GM19239 (cell line): ENCODE data around the gene RAB27B.
"Not testable (repeated sequence)": the region's sequence is repeated elsewhere in the genome, so short reads cannot be mapped to it uniquely, and the experiment has no call there.

Experiments
- DNase-seq: peaks from one replicate; pipeline ENCODE4 v3.0.0; 2011; ENCODE audit warnings: low spot score; ENCODE audit not compliant: insufficient read length
- FAIRE-seq: peaks from 2 replicates; lab custom pipeline; 2011; peaks lifted over from hg19 to GRCh38; lab: Jason Lieb, UNC

Gene RAB27B

DNA sequence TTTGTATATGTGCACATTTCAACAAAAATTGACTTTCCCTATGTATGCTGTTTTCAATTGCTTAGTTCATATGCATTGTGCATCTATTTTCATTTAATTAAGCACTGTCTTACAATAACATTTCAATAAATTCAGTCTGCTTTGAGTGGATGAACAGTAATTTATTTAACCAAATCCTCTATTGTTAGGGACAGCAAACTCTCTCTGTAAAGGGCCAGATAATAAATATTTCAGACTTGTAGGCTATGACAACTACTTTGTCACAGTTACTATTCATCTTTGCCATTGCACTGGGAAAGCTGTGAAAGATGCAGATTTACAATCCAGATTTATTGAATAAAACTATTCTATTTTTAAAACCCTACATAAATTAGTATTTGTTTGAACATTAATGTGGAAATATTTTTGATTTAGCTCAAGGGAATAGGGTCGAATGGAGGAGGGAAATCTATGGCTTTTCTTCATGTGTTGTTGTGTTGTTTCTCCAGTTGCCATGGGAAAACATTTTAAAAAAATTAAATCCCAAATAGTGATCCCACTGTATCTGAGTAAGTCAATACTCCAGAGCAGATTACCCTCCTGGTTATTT lies 14.2 kb upstream of the RAB27B start:
- no peak for DNase-seq
- no peak for FAIRE-seq

DNA sequence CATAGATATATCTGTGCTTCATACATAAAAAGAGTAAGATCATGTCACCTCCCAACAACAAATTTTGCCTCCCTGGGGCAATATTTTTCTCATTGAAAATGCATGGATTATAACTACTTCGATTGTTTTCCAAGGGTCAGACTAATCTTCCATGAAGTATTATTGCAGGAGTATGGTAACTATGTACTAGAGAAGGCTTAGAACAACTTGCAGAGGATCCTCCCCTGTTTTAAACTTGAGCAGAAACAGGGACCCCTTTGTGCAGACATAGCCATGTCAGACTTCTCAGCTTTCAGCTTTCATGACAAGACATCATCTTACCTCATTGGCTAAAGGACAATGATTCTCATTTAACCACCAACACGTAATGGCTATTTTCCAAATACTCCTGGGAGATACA lies 13.2 kb upstream of the RAB27B start:
- no peak for FAIRE-seq
- no peak for DNase-seq

DNA sequence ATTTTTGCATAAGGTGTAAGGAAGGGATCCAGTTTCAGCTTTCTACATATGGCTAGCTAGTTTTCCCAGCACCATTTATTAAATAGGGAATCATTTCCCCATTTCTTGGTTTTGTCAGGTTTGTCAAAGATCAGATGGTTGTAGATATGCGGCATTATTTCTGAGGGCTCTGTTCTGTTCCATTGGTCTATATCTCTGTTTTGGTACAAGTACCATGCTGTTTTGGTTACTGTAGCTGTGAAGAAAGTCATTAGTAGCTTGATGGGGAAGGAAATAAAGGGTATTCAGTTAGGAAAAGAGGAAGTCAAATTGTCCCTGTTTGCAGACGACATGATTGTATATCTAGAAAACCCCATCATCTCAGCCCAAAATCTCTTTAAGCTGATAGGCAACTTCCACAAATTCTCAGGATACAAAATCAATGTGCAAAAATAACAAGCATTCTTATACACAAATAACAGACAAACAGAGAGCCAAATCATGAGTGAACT lies 7.4 kb upstream of the RAB27B start:
- not testable (repeated sequence) for DNase-seq, FAIRE-seq

DNA sequence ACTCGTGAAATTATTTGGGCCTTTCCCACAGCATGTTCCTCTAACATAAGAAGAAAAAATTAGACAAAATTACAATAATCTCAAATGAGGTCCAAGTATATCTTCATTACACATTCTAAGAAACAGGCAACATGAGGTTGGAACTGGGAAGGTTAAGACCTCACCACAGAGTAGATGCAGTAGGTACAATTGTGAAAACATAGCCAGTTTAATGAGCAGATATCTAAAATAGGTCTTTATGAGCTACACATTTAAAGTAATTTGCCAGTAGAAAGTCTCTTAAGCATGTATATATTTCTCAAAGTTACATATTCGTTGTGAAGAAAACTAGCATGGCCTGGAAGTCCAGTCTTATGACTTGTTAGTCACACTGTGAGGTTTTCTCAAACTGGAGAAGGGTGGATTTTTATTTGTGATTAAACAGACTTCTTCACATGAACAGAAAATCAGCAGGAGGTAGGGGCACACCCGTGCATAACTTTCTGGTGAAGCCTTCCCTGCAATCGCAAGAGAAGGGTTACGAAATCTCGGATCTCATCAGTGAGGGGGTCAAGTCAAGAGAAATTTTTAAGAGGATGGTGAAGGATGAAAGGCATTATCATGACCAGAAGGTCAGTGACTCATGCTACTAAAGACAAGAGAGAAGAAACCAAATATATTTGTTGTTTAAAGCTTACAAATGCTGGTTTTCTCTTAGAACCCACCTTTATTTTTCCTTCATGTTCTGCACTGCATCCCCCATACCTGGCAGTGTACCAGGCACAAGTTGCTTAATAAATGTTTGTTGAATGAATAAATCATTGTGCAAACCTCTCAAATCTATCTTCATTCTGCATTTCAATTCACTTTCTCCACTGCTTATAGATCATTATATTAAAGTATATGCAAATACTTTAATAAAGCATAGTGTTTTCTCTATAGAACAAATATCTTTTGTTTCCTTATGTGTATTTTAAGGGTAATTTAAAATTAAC lies 5.1 kb upstream of the RAB27B start:
- DNase-seq (no peak), FAIRE-seq (no peak)

DNA sequence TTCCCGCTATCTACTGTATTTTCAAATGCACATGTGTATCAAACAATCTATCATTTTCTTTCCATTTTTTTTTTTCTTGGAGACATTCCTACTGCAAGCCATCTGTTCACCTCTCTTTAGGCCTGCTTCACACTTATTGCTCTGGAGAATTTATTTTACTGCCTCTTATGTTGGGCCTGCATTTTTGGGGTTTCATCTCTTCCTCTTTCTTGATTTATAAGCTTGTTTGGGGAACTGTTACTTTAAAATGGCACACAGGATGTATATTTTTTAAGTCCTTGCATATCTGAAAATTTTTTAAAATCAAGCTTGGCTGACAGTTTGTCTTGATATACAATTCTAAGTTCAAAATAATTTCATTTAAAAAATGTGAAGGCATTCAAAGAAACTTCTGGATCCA lies 3.5 kb upstream of the RAB27B start:
- no peak for FAIRE-seq
- no peak for DNase-seq

DNA sequence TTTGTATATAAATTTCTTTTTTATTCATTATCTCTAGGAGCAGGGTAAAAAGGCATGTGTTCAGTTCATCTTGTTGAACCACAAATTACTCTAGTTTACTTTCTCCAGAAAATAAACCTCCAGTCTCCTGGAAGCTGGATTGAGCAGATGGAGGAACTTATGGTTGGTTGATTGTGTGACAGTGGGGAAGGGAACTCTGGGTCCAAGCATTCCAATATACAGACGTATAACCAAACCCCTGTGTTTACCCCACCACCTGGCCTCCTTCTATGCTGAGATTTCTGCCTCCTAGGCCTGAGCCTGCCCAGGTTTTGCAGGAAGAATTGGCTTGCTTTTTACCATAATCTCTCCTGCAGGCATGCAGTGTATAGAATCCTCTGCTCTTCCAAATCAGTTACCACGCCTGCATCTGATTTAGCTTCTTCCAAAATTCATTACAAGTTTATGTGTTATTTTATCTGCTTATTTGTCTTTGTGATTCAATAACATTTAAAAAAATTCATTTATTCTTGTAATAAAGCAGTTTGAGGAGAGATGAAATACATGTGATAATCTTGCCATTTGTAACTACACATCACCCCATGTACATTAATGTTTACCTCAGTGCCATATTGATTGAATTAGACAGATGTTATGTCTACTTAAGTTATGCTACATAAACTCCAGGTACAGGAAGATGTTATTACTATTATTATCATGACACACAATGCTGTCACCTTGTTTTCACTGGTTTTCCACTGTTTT lies 2.5 kb upstream of the RAB27B start:
- FAIRE-seq (no peak), DNase-seq (no peak)

DNA sequence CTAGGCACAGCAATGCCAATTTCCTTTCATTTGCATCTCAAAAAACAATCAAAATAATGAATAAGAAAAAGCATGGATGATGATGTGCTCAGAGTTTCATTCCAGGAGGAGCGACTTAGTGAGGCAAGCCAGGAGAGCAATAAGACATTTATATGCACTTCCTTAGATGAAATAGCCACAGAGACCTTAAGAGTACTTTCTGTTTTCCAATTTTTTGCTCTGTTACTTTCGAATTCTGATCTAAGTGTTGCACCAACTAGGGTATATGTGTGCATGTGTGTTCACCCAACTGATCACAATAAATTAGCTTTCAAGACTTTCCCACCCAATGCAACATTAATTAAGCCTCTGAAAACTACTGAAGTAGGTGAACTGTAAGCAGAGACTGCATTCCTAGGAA lies 709 bp downstream of the RAB27B start:
- DNase-seq, result no peak
- FAIRE-seq, result no peak

DNA sequence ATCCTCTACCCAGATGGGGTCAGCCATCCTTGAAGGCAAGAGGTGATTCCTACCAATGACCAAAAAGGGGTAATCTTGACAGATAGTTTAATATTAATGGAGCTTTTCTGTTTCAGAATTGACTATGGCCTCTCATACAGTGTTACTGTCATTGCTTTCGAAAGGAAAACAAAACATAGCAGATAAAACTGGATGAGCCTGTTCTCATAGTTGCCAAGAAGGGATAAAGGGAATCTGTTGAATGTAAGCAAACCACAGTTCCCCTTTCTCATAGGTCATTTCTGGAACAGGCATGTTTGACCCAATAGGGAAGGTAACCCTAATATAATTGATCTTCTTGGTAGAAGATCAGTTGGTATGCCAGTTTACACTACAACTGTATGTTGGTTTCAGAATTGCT lies 1.6 kb downstream of the RAB27B start:
- no peak for FAIRE-seq
- DNase-seq, result no peak

DNA sequence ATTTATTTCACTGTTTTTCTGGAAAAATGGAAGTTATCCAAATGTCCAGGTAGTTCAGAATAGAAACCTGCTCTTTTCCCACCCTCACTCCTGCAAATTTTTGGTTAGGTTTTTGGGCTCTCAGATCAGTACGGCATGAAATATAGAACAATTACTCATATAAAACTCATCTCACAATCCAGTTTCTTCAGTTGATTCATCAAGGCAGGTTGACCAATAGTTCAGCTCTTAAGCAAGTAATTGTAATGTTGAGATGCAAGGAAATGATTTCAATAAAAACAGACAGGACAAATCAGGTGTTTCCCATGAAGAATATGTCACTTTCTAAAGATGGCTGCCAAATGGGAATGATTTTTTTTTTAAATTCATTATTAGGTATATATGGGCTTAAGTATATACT lies 2.0 kb downstream of the RAB27B start:
- DNase-seq (no peak), FAIRE-seq (no peak)

DNA sequence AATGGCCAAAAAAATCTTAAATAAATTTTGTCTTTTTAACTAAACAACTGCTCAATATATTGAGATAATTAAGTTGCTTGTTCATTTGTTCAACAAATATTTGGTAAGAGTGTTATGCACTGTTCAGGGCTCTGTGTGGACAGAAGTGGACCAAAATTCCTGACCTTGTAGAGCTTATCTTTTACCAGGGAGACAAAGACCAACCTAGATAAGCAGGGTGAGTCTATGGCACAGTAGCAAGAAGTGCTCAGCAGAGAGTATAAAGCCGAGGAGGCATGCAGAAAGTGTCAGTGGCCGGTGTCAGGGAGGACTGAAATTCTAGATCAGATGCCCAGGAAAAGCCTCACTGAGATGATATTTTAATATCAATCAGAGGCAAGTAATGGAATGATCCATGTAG lies 2.6 kb downstream of the RAB27B start:
- FAIRE-seq, result no peak
- no peak for DNase-seq

DNA sequence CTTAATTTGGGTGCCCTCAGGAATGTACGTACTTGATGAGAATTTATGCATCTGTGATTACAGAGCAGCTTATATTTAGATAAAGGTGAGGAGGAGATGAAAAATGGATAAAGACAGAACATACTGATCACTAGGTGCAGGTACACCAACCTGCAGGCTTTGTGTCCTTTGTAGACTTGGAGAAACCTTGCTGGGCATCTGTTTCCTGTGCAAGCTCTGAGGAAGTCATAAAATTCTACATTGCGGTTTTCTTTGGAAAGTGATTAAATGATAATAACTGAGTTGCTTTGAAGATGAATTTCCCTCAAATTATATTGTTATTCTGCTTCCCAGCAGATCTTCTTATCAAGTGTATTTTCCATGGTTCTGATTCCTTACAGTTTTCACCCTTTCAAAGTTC lies 7.7 kb downstream of the RAB27B start:
- no peak for DNase-seq
- no peak for FAIRE-seq

DNA sequence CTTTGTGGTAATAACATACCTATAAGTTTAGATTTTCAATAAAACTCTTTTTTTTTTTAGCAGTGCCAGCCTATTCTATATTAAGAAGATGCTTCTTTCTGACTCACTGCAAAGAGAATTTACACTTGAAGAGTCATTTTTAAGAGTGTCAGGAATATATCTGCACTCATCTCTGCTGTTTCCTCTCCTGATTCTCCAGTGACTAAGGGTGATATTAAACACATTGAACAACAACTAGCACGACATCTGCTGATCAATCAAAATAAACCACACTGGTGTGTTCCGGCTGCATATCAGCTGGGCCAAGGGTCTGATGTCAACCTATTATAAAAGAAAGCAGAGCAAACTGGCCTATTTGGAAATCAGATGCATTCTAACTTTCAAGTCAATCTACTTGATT lies 15.0 kb downstream of the RAB27B start:
- FAIRE-seq (no peak), DNase-seq (no peak)

DNA sequence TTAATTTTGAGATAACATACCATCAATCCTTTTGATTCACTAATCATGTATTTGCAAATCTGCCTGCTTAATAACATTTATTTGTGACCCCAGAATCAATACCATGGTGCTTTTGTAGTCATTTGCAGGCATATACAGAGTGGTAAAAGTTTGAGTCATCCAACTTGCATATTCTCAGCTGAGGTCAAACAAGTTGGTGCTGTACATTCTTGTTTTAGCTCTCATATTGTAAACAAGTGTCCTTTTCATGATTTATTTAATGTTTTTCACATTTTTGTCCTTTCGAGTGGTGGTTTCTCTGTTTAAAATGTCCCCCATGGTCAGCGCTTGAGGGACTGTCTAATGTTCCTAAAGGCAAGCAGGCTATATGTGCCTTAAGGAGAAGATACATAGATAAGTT lies 17.5 kb downstream of the RAB27B start:
- no peak for DNase-seq
- no peak for FAIRE-seq

DNA sequence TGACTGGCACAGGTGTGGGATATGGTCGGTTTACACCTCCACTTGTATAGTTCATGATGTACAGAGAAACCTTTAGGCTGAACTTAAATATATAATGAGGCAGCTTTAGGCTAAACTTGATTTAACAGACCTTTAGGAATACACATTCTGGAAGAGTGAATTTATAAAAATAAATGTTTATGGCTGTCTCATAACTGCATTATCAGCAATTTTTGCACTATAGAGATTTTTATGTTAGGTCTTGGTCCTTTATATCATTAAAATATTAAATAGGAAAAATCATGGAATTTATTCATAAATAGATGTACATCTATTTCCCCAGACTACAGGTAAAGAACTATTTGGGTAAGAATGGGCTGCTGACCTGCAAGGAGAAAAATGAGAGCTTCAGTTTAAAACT lies 19.8 kb downstream of the RAB27B start:
- FAIRE-seq (no peak), DNase-seq (no peak)

DNA sequence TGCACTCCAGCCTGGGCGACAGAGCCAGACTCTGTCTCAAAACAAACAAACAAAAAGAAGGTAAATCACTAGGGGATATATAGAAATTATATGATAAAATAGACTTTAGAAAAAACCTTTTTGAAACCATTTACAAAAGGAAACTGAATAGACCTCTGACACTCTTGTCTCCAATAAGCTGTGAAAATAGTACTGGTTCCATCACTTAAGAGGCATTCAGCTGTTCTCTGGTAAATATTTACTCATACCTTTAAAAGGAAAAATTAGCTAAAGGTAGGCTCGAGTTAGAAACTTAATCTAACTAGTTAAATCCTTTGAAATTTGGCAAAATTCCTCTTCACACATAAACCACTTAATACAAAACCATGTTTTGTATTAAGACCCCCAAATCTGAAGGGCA lies 21.4 kb downstream of the RAB27B start:
- no peak for FAIRE-seq
- DNase-seq, result no peak

DNA sequence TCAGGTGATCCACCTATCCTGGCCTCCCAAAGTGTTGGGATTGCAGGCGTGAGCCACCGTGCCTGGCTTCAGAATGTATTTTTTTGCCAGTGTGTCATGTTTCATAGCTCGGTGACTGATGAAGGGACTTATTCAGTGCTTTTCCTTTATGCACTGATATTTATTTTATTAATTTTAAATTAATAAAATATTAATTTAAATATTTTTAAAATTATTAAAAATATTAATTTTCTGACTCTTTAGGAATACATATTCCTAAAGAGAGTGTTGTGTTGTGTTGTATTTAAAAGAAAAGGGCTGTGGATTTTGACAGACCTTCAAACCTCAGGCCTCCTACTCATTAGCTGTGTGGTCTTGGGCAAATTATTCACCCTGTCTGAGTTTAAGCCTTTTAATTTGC lies 22.3 kb downstream of the RAB27B start:
- no peak for DNase-seq
- FAIRE-seq, result no peak

DNA sequence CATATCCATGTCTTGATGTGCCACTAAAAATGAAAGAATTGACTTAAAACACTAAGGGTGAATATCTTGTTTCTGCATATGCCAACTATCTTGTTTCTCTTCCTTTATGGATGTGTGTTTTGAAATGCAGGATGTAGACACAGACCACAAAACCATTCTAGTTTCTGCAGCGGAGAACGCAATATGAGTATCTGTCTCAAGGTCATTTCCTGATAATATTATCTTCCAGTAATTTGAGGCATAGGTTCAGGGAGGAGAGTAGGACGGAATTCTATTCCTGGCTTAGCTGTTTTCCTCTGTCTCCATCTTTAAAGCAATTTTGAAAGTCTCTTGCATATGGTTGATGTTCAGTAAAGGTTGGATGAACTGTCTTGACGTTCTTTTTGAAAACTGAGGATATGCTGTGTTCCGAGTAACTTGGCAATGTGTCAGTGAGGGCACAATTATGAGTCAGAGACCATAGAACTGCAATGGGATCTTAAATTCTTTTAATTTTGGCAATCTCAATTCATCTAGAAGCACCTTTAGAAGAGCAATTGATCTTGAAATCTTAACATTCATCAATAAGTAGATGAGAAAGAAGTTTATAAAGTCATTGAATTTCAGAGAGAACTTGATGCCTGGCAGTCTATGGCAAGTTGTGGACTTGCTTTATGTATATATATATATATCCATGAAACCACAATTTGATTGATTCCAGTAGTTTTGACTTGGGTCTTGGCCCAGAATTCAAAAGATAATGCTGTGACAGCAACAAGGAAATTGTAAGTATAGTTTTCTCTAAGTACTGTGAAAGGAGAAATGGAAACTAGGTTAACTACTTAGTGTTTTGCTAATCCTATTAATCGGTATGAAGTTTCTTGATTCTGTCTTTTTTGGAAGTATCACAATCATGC lies 24.8 kb downstream of the RAB27B start:
- DNase-seq, result no peak
- no peak for FAIRE-seq

DNA sequence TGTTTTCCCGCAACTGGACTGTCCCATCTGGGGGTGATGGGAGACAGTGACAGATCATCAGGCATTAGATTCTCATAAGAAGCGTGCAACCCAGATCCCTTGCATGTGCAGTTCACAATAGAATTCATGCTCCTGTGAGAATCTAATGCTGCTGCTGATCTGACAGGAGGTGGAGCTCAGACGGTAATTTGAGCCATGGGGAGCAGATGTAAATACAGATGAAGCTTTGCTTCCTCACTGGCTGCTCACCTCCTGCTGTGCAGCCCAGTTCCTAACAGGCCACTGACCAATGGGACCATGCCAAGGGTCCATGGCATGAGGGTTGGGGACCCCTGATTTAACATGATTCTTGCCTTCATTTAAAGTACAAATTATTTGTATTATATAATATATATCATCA lies 26.8 kb downstream of the RAB27B start:
- DNase-seq, FAIRE-seq: not testable (repeated sequence)

DNA sequence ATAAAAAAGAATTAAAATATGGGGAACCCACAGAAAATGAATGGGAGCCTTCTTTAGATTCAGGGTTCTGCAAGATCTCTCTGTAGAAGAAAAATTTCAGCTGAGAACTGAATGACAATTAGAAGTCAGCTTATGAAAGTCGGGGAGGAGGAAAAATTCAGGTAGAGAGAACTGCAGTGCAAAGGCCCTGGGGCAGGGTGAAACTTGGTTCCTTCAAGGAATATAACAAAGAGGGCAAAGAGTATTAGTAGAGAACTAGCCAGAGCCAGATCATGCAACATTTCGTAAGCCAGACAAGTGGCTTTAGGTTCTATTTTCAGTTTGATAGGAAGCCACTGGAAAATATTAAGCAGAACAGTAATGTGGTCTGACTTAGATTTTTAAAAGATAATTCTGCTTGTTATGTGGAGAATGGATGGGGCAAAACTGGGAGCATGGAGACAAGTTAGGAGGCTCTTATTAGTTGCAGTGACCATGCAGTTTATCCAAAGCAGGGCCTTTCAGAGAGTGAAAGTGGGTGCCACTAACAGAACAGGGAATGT lies 27.9 kb downstream of the RAB27B start:
- FAIRE-seq (no peak), DNase-seq (no peak)

DNA sequence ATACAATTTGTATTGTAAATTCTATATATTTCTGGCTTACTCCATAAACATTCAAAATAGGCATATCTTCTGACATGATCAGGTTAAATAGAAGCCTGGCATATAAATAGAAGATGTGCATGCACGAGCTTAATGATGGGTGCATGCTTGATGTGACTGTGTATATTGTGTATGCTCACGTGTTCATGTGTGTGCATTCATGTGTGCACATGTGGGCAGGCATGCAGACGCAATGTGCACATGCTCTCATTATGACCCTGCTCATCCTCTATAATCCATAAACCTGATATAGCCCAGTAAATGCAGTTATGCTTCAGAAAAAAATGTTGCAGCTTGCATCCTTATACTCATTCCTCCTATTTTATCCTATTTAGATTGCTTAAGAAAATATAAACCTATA lies 29.2 kb downstream of the RAB27B start:
- FAIRE-seq (no peak), DNase-seq (no peak)
